Fibroblast of the conjunctiva (primary cell): ENCODE data around the gene NIPSNAP2.
"Not testable (repeated sequence)": the region's sequence is repeated elsewhere in the genome, so short reads cannot be mapped to it uniquely, and the experiment has no call there.

Source experiments
- DNase-seq: peaks from one replicate; pipeline ENCODE4 v3.0.0-alpha.2; 2010; ENCODE audit warnings: low read depth

The NIPSNAP2 gene

GRCh38 chr7:55964261-55965099, at the start of gene NIPSNAP2:
NIPSNAP2 (plus strand) TSS chr7:55964585; CDS start chr7:55964610, 25 bp downstream.
- DNase-seq: no peak

- no peak for DNase-seq
These were observed 46.6 kb upstream of the NIPSNAP2 start for GRCh38 chr7:55917771-55918170.

GRCh38 chr7:55928006-55928767, 36.2 kb upstream of the NIPSNAP2 start:
- DNase-seq: no peak

GRCh38 chr7:55931421-55932151, 32.8 kb upstream of the NIPSNAP2 start:
- DNase-seq: no peak

GRCh38 chr7:55939514-55940123, 24.8 kb upstream of the NIPSNAP2 start:
- DNase-seq: no peak

GRCh38 chr7:55946545-55946944, 17.8 kb upstream of the NIPSNAP2 start:
- no peak for DNase-seq

- DNase-seq: peak; percentile 52
These were observed 12.6 kb upstream of the NIPSNAP2 start, which contains the start of gene MRPS17 for GRCh38 chr7:55951637-55952351. MRPS17 (plus strand) TSS chr7:55951877; CDS start chr7:55953196, 1,319 bp downstream.

GRCh38 chr7:55952352-55952671, 12.1 kb upstream of the NIPSNAP2 start:
- DNase-seq: not testable (repeated sequence)

- no peak for DNase-seq
These were observed 10.5 kb upstream of the NIPSNAP2 start for GRCh38 chr7:55953707-55954475.

GRCh38 chr7:55957190-55957589, 7.2 kb upstream of the NIPSNAP2 start:
- DNase-seq: no peak

- DNase-seq: no peak
These were observed 2.4 kb upstream of the NIPSNAP2 start for GRCh38 chr7:55962014-55962413.

GRCh38 chr7:55963584-55964168, 709 bp upstream of the NIPSNAP2 start:
- no peak for DNase-seq

GRCh38 chr7:55965100-55965470, 700 bp downstream of the NIPSNAP2 start:
- no peak for DNase-seq

GRCh38 chr7:55965805-55966421, 1.5 kb downstream of the NIPSNAP2 start:
- peak; percentile 57 for DNase-seq

GRCh38 chr7:55966851-55967250, 2.5 kb downstream of the NIPSNAP2 start:
- DNase-seq: no peak

GRCh38 chr7:55969391-55969790, 5.0 kb downstream of the NIPSNAP2 start:
- no peak for DNase-seq

GRCh38 chr7:55970561-55970960, 6.2 kb downstream of the NIPSNAP2 start:
- no peak for DNase-seq

GRCh38 chr7:55970978-55971377, 6.6 kb downstream of the NIPSNAP2 start:
- DNase-seq: no peak

- no peak for DNase-seq
These were observed 9.4 kb downstream of the NIPSNAP2 start for GRCh38 chr7:55973747-55974250.
